Neural cell (in vitro differentiated cells): ENCODE measurements around the gene RAPGEF2. TPM values are rescaled to one million over a fixed set of nuclear protein-coding genes. Genes with fewer than 3 reads are reported as not detected.

Experiments used
- H2AFZ ChIP-seq: fragments of 200-600, 300-800 bp; sonication (generic), shearing (Covaris generic); 2 replicates; pipeline ENCODE4 v1.6.0; 2014; ENCODE audit warnings: low read depth, mild to moderate bottlenecking, antibody characterized with exemption, low read length, moderate library complexity
- H3F3A ChIP-seq: fragments of 200-600 bp; shearing (Covaris generic); 2 replicates; pipeline ENCODE4 v1.6.1; 2016; ENCODE audit warnings: mild to moderate bottlenecking, moderate library complexity, mixed read lengths, antibody characterized with exemption, low read length; ENCODE audit not compliant: insufficient read depth, poor library complexity, severe bottlenecking
- H3K27ac ChIP-seq: fragments of 200-600, 300-800 bp; sonication (generic), shearing (Covaris generic); 2 replicates; pipeline ENCODE4 v1.5.1; 2014; ENCODE audit warnings: mild to moderate bottlenecking, low read length, moderate library complexity
- H3K27me3 ChIP-seq: fragments of 300-800, 200-600 bp; sonication (generic), shearing (Covaris generic); 2 replicates; pipeline ENCODE4 v1.6.0; 2014; ENCODE audit warnings: mild to moderate bottlenecking, low read depth, low read length, moderate library complexity; ENCODE audit not compliant: insufficient read depth
- H3K36me3 ChIP-seq: fragments of 300-800, 200-600 bp; sonication (generic), shearing (Covaris generic); 2 replicates; pipeline ENCODE4 v1.5.1; 2014; ENCODE audit warnings: mild to moderate bottlenecking, antibody characterized with exemption, low read length, moderate library complexity; ENCODE audit not compliant: insufficient read depth
- H3K4me2 ChIP-seq: fragments of 300-800, 200-600 bp; sonication (generic), shearing (Covaris generic); 2 replicates; pipeline ENCODE4 v1.6.0; 2014; ENCODE audit warnings: mild to moderate bottlenecking, low read length
- H3K4me3 ChIP-seq: fragments of 300-800, 200-600 bp; sonication (generic), shearing (Covaris generic); 2 replicates; pipeline ENCODE4 v1.5.1; 2014; ENCODE audit warnings: mild to moderate bottlenecking, low read length, moderate library complexity
- H3K79me2 ChIP-seq: fragments of 200-600 bp; shearing (Covaris generic); replicated peaks from 2 replicates; pipeline ENCODE4 v1.6.0; 2014; ENCODE audit warnings: mild to moderate bottlenecking, low read length, moderate library complexity; ENCODE audit not compliant: insufficient read depth
- H3K9ac ChIP-seq: fragments of 300-800, 200-600 bp; sonication (generic), shearing (Covaris generic); 2 replicates; pipeline ENCODE4 v1.6.1; 2016; ENCODE audit warnings: mild to moderate bottlenecking, low read length, mixed read lengths
- H3K9me2 ChIP-seq: fragments of 200-600 bp; shearing (Covaris generic); 2 replicates; pipeline ENCODE4 v1.6.1; 2016; ENCODE audit warnings: mild to moderate bottlenecking, low read length, mixed read lengths; ENCODE audit not compliant: insufficient read depth
- H3K9me3 ChIP-seq: fragments of 200-600, 300-800 bp; sonication (generic), shearing (Covaris generic); 2 replicates; pipeline ENCODE4 v1.6.1; 2016; ENCODE audit warnings: mild to moderate bottlenecking, mixed run types, low read length, moderate library complexity, mixed read lengths
- H4K20me1 ChIP-seq: fragments of 200-600 bp; shearing (Covaris generic); 2 replicates; pipeline ENCODE4 v1.6.1; 2016; ENCODE audit warnings: mild to moderate bottlenecking, mixed run types; ENCODE audit not compliant: insufficient read depth
- EP300 ChIP-seq: fragments of 450-650 bp; conservative IDR thresholded peaks from 2 replicates; pipeline ENCODE4 v1.6.1; 2014; ENCODE audit warnings: antibody characterized with exemption, mild to moderate bottlenecking, moderate library complexity; ENCODE audit not compliant: poor library complexity, severe bottlenecking
- EZH2 ChIP-seq: fragments of 200-600, 300-800 bp; shearing (Covaris generic), sonication (generic); IDR thresholded peaks from 2 replicates; pipeline ENCODE4 v1.6.1; 2014; ENCODE audit warnings: antibody characterized with exemption, low read length, borderline replicate concordance, mild to moderate bottlenecking; ENCODE audit not compliant: insufficient read depth, poor library complexity, severe bottlenecking
- MXI1 ChIP-seq: fragments of 450-650 bp; conservative IDR thresholded peaks from 2 replicates; pipeline ENCODE4 v1.6.1; 2014; ENCODE audit warnings: antibody characterized with exemption, mild to moderate bottlenecking; ENCODE audit not compliant: poor library complexity, severe bottlenecking
- POLR2AphosphoS5 ChIP-seq: IDR thresholded peaks from 2 replicates; pipeline ENCODE4 v1.6.1; 2012
- RAD21 ChIP-seq: fragments of 450-650 bp; conservative IDR thresholded peaks from 2 replicates; pipeline ENCODE4 v1.6.1; 2014; ENCODE audit warnings: antibody characterized with exemption, mild to moderate bottlenecking, moderate library complexity
- SMC3 ChIP-seq: fragments of 450-650 bp; conservative IDR thresholded peaks from 2 replicates; pipeline ENCODE4 v1.6.1; 2014; ENCODE audit warnings: antibody characterized with exemption, mild to moderate bottlenecking, moderate library complexity; ENCODE audit not compliant: poor library complexity
- TAF1 ChIP-seq: IDR thresholded peaks from 2 replicates; pipeline ENCODE4 v1.6.1; 2012; ENCODE audit warnings: low read depth
- polyA plus RNA-seq: library from polyadenylated mRNA; depleted of rRNA; stranded (reverse); fragments of >200 nt; gene quantifications from 2 replicates; pipeline ENCODE4 v1.2.3, GENCODE V29; 2014
- TF ChIP-seq, protein P1 (sequence below): fragments of 450-650 bp; IDR thresholded peaks from 2 replicates; pipeline ENCODE4 v1.5.1; 2014; ENCODE audit warnings: antibody characterized with exemption, mild to moderate bottlenecking, moderate library complexity; ENCODE audit not compliant: poor library complexity, severe bottlenecking
- TF ChIP-seq, protein P2 (sequence below): IDR thresholded peaks from 2 replicates; pipeline ENCODE4 v1.6.1; 2012; ENCODE audit warnings: borderline replicate concordance

RAPGEF2 gene
- polyA plus RNA-seq, 1 donor from 2014 or later, result 134 TPM

DNA sequence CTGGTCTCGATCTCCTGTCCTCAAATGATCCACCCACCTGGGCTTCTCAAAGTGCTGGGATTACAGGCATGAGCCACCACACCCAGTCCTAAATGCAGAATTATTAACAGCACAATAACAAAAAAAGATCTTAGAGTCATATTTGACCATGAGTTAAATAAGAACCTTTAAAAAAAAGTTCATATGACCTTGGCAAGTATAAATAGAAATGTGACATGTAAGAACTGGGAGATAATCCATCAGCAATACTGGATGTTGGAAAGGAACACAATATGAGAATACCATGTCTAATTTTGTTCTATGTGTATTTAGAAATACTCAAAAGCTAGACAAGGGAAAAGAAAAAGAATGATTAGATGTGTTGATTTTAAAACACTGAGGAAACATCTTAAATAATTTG, 231.6 kb downstream of the RAPGEF2 start:
- Histone ChIP-seq H3K9me2 (no peaks in the 10 kb centered on the region), H3K27ac (no peak overlapping the region), H3K27me3 (no peaks in the 10 kb centered on the region), H3K9me3 (no peaks in the 10 kb centered on the region), H3K79me2 (peaks cover 5% of the 10 kb centered on the region), H3K4me2 (no peak overlapping the region), H3K36me3 (peaks cover 9% of the 10 kb centered on the region), H3K9ac (no peak overlapping the region), H2AFZ (no peak overlapping the region), H3K4me3 (no peak overlapping the region), H4K20me1 (peaks cover 4% of the 10 kb centered on the region), H3F3A (no peaks in the 10 kb centered on the region)
- TF ChIP-seq TAF1 (no peak), MXI1 (no peak), POLR2AphosphoS5 (no peak), EP300 (no peak), SMC3 (no peak)
- TF ChIP-seq, protein P1, sequence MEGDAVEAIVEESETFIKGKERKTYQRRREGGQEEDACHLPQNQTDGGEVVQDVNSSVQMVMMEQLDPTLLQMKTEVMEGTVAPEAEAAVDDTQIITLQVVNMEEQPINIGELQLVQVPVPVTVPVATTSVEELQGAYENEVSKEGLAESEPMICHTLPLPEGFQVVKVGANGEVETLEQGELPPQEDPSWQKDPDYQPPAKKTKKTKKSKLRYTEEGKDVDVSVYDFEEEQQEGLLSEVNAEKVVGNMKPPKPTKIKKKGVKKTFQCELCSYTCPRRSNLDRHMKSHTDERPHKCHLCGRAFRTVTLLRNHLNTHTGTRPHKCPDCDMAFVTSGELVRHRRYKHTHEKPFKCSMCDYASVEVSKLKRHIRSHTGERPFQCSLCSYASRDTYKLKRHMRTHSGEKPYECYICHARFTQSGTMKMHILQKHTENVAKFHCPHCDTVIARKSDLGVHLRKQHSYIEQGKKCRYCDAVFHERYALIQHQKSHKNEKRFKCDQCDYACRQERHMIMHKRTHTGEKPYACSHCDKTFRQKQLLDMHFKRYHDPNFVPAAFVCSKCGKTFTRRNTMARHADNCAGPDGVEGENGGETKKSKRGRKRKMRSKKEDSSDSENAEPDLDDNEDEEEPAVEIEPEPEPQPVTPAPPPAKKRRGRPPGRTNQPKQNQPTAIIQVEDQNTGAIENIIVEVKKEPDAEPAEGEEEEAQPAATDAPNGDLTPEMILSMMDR, result no peak
- TF ChIP-seq, protein P2, sequence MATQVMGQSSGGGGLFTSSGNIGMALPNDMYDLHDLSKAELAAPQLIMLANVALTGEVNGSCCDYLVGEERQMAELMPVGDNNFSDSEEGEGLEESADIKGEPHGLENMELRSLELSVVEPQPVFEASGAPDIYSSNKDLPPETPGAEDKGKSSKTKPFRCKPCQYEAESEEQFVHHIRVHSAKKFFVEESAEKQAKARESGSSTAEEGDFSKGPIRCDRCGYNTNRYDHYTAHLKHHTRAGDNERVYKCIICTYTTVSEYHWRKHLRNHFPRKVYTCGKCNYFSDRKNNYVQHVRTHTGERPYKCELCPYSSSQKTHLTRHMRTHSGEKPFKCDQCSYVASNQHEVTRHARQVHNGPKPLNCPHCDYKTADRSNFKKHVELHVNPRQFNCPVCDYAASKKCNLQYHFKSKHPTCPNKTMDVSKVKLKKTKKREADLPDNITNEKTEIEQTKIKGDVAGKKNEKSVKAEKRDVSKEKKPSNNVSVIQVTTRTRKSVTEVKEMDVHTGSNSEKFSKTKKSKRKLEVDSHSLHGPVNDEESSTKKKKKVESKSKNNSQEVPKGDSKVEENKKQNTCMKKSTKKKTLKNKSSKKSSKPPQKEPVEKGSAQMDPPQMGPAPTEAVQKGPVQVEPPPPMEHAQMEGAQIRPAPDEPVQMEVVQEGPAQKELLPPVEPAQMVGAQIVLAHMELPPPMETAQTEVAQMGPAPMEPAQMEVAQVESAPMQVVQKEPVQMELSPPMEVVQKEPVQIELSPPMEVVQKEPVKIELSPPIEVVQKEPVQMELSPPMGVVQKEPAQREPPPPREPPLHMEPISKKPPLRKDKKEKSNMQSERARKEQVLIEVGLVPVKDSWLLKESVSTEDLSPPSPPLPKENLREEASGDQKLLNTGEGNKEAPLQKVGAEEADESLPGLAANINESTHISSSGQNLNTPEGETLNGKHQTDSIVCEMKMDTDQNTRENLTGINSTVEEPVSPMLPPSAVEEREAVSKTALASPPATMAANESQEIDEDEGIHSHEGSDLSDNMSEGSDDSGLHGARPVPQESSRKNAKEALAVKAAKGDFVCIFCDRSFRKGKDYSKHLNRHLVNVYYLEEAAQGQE, result no peak

DNA sequence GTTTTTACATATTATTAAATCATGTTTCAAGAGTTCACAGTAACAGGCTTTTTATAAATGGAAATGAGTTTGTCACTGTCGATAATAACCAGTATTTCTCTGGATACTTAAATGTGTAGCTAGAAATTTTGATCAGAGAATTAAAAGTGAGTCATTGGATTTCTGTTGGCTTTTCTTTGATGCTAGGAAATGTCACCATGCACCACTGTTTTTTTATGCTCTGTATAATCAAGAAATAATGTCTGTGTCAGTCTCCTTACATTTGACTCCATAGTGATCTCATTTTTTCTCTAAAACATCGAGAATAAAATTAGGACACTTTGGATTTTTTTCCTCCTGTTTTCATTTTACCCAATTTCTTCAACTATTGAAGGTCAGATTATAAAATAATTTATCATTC, 234.2 kb downstream of the RAPGEF2 start:
- peaks cover 19% of the 10 kb centered on the region for H3K36me3 ChIP-seq
- no peak overlapping the region for H3K4me3 ChIP-seq

More for the DNA sequence above, 234.2 kb downstream of the RAPGEF2 start:
- Histone ChIP-seq H2AFZ (no peak overlapping the region), H3K9me3 (no peaks in the 10 kb centered on the region), H3K9ac (no peak overlapping the region), H3F3A (no peaks in the 10 kb centered on the region), H3K4me2 (no peak overlapping the region), H3K27ac (no peak overlapping the region), H3K27me3 (no peaks in the 10 kb centered on the region), H3K9me2 (no peaks in the 10 kb centered on the region), H4K20me1 (peaks cover 4% of the 10 kb centered on the region), H3K79me2 (peaks cover 5% of the 10 kb centered on the region)
- TF ChIP-seq, protein P2, result no peak
- TF ChIP-seq SMC3 (no peak), EZH2 (no peak), POLR2AphosphoS5 (no peak), RAD21 (no peak), MXI1 (no peak), EP300 (no peak), TAF1 (no peak)
- TF ChIP-seq, protein P1, result no peak
